Small intestine (tissue), 7 donors: ENCODE results near the gene SNCAIP. TPM values are rescaled to one million over a fixed set of nuclear protein-coding genes. Genes with fewer than 3 reads are reported as not detected.
"Not testable (repeated sequence)": the region's sequence is repeated elsewhere in the genome, so short reads cannot be mapped to it uniquely, and the experiment has no call there.

ENCODE experiments used
- DNase-seq, 2 donors: peaks; one replicate each; pipeline versions ENCODE4 v3.0.0 to v3.0.0-alpha.2; 2013
- FAIRE-seq: peaks from 2 replicates; lab custom pipeline; 2012; peaks lifted over from hg19 to GRCh38; lab: Jason Lieb, UNC
- H3K27ac ChIP-seq, 3 donors: one replicate each; pipeline ENCODE4 v1.5.1; 2013; ENCODE audit warnings: low read length in 2 of 3, mild to moderate bottlenecking in 2 of 3, control low read depth in 1 of 3, inconsistent platforms in 1 of 3, low read depth in 1 of 3, moderate library complexity in 1 of 3
- H3K27me3 ChIP-seq, 3 donors: one replicate each; pipeline ENCODE4 v1.6.1; 2013; ENCODE audit warnings: low read length in 3 of 3, inconsistent platforms in 1 of 3; ENCODE audit not compliant: control insufficient read depth in 3 of 3, insufficient read depth in 3 of 3
- H3K36me3 ChIP-seq, 3 donors: one replicate each; pipeline ENCODE4 v1.6.1; 2013; ENCODE audit warnings: low read length in 3 of 3, inconsistent platforms in 1 of 3, low read depth in 1 of 3, mild to moderate bottlenecking in 1 of 3, moderate library complexity in 1 of 3; ENCODE audit not compliant: control insufficient read depth in 3 of 3, insufficient read depth in 2 of 3
- H3K4me1 ChIP-seq, 3 donors: one replicate each; pipeline ENCODE4 v1.6.1; 2013; ENCODE audit warnings: low read length in 2 of 3, inconsistent platforms in 1 of 3, low read depth in 1 of 3, mild to moderate bottlenecking in 1 of 3, moderate library complexity in 1 of 3; ENCODE audit not compliant: control insufficient read depth in 3 of 3, insufficient read depth in 2 of 3
- H3K4me3 ChIP-seq, 3 donors: one replicate each; pipeline ENCODE4 v1.5.1; 2013; ENCODE audit warnings: low read length in 3 of 3, control low read depth in 1 of 3, inconsistent platforms in 1 of 3, low read depth in 1 of 3, mild to moderate bottlenecking in 1 of 3, moderate library complexity in 1 of 3
- H3K9me3 ChIP-seq, 2 donors: one replicate each; pipeline ENCODE4 v1.6.1; 2013; ENCODE audit warnings: low read depth in 1 of 2, low read length in 1 of 2; ENCODE audit not compliant: control insufficient read depth in 2 of 2, insufficient read depth in 1 of 2
- WGBS, 3 donors: extraction: QIAGEN DNeasy Blood & Tissue Kit; methylation state at CpG; one replicate each; pipeline ENCODE4 v1.1.7; 2013; 5-methylcytosine and 5-hydroxymethylcytosine counted together
- polyA plus RNA-seq, 4 donors: library from polyadenylated mRNA; stranded (reverse) in 3 of 4; unstranded in 1 of 4; fragments of 200-250 nt in 3 of 4; fragments of 120-200 nt in 1 of 4; gene quantifications; one replicate each; pipeline versions ENCODE4 v1.2.1 to v1.2.3, GENCODE V29; 2013
- donor health status: healthy with polysubstance abuse.
- donor health status: control.
- donor health status: control.
- donor health status: Bipolar disorder and iron deficiency.
- donor health status: healthy.

Gene SNCAIP
- polyA plus RNA-seq, 4 donors: 0.54 to 5.3 (median 1.1) TPM; not detected in 1

DNA sequence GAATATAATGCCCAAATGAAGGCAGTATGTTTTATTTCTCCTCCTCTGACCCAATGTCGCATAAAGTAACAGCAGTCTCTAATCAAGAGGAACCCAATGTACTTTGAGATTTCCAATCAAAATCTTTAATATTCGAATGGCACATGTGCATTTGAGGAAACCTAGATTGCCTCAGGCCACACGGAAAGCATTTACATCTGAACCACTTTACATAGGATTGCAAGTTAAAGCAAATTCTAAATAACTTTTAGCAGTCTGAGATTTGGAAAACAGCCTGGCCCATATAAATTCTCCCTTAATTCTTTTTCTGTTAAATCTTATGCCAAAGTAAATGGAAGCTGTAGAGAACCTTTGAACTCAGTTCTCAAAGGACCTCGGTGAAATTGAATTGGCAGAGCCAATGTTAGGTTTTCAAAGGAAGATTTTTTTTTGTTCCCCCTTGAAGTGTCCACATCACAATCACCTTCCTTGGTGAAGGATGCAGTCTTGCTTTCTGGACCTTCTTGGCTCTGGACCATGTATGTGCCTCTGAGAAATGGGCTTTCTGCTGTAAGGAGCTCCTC is 57.3 kb downstream of the SNCAIP start:
- DNase-seq (no peak), FAIRE-seq (no peak)
- H3K4me1 ChIP-seq: no peaks in the 10 kb centered on the region
- H3K27me3 ChIP-seq: no peaks in the 10 kb centered on the region
- H3K4me3 ChIP-seq: no peak overlapping the region
- H3K27ac ChIP-seq: no peak overlapping the region
- WGBS, 3 donors: 48 to 67% (median 54%) methylated on average over 4 of the region's 4 CpGs
- no peaks in the 10 kb centered on the region for H3K9me3 ChIP-seq
- no peaks in the 10 kb centered on the region for H3K36me3 ChIP-seq

DNA sequence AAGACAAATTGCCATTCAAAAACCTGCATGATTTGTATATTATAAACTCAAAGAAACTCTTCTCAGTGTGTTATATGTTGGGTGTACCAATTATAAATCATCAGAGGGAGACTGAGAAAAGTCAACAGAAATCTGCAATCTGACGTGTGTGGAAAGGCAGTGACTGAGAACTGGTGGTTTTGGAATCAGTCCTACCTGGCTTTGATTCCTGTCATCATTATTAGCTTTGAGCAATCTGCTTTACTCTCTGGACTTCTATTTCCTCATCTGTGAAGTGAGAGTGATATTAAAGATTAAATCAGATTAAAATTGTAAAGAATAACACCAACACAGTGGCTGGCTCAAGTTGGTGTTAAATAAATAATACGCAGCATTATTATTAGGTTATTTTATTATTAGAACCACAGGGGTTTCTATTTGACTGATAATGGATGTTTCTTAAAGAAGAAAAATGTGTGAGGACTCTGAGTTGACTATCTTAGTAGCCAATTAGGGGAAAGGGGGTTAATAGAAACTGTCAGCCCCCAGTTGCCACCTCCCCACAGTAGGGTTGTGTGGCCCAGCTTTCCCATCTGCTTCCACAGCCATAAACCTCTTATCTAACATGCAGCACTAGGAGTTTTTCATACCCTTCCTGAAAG is 59.6 kb downstream of the SNCAIP start:
- no peak for DNase-seq
- Histone ChIP-seq H3K36me3 (no peaks in the 10 kb centered on the region), H3K27ac (no peak overlapping the region), H3K4me1 (no peaks in the 10 kb centered on the region), H3K4me3 (no peak overlapping the region), H3K27me3 (no peaks in the 10 kb centered on the region), H3K9me3 (no peaks in the 10 kb centered on the region)
- 70 to 81% (median 79%) methylated on average over 2 of the region's 2 CpGs for WGBS, 3 donors
- FAIRE-seq: no peak

DNA sequence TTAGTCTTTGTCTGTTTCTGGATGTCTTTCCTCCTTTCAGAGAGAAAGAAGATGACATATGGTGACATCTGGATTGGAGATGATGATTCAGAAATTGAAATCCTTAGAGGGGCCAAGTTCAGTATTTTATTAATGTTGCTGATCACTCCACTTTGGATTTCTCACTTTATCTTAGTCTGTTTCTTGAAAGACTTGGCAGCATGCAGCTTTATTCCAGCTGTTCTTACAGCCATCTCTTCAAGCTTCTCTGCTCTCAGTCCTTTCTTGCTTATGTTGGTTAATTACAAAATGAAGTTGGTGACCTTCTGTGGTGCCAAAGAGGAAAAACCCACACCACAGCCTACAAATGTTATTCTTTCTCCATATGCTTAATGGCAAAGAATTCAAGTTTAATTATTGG is 62.1 kb downstream of the SNCAIP start:
- no peaks in the 10 kb centered on the region for H3K9me3 ChIP-seq
- DNase-seq: no peak
- no peaks in the 10 kb centered on the region for H3K27me3 ChIP-seq
- H3K4me3 ChIP-seq: no peak overlapping the region
- no peaks in the 10 kb centered on the region for H3K4me1 ChIP-seq
- no peak for FAIRE-seq
- no peaks in the 10 kb centered on the region for H3K36me3 ChIP-seq
- no peak overlapping the region for H3K27ac ChIP-seq

DNA sequence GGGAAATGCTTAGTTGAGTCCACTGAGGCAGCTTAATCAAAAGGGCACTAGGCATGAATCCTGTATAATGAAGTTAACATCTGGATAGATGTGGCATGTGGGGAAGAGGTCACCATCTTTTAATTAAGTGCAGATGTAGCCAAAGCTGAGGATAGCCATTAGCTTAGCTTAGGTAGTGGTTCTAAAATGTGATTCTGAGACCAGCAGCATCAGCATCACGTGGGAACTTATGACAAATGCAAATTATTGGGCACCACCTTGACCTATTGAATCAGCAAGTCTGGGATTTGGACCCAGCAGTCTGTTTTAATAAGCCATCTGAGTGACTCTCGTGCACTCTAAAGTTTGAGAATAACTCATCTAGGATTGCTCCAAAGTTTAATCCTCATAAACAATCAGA is 63.8 kb downstream of the SNCAIP start:
- no peaks in the 10 kb centered on the region for H3K4me1 ChIP-seq
- H3K27ac ChIP-seq: no peak overlapping the region
- WGBS, 3 donors: 47 to 63% (median 62%) methylated on average over 2 of the region's 2 CpGs
- no peak for DNase-seq
- H3K27me3 ChIP-seq: no peaks in the 10 kb centered on the region
- no peaks in the 10 kb centered on the region for H3K9me3 ChIP-seq
- no peak overlapping the region for H3K4me3 ChIP-seq
- H3K36me3 ChIP-seq: no peaks in the 10 kb centered on the region
- FAIRE-seq: no peak

DNA sequence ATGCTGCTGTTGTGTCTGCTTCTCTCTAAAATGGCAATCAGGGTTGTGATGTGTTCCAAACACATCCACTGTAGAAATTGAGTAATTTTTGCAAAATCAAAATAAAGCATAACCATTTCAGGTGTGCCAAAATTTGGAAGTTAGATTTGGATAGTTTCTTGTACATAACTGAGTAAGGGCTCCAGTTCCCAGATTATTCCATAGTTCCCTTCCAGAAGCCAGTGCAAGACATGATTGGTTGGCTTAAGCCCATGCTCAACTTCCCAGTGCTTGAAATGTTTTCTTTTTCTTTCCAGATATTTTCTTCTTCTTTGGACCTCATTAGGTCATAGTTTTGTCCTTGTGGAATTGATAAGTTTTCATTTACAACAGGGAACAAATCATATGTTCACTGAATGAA is 64.2 kb downstream of the SNCAIP start:
- FAIRE-seq (no peak), DNase-seq (no peak)
- H3K9me3 ChIP-seq: no peaks in the 10 kb centered on the region
- no peaks in the 10 kb centered on the region for H3K27me3 ChIP-seq
- no peak overlapping the region for H3K27ac ChIP-seq
- H3K4me3 ChIP-seq: no peak overlapping the region
- H3K36me3 ChIP-seq: no peaks in the 10 kb centered on the region
- no peaks in the 10 kb centered on the region for H3K4me1 ChIP-seq

DNA sequence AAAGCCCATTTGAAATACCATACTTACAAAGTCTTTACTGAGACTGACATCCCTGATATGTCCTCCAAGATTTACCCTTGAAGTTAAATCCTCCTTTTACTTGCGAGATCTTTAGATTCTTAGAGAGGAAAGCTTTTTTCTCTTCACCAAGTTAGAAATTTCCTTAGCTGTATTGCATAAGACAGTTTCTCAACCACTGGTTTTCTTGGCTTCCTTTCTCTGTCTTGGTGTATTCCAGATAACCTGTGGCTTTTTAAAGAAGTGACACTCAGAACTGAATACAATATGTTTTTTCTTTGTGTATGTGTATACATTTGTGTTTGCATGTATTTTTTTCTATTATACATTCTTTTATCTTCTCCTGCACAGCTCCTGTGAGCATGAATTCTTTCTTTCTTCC is 65.0 kb downstream of the SNCAIP start:
- no peak for FAIRE-seq
- no peaks in the 10 kb centered on the region for H3K9me3 ChIP-seq
- WGBS, 3 donors: 62 to 84% (median 71%) methylated on average over 1 of the region's 1 CpG

DNA sequence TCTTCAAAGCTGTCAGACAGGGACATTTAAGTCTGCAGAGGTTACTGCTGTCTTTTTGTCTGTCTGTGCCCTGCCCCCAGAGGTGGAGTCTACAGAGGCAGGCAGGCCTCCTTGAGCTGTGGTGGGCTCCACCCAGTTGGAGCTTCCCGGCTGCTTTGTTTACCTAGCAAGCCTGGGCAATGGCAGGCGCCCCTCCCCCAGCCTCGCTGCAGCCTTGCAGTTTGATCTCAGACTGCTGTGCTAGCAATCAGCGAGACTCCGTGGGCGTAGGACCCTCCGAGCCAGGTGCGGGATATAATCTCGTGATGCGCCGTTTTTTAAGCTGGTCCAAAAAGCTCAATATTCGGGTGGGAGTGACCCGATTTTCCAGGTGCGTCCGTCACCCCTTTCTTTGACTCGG is 70.9 kb downstream of the SNCAIP start:
- H3K4me3 ChIP-seq, H3K4me1 ChIP-seq, H3K36me3 ChIP-seq, H3K27me3 ChIP-seq, H3K27ac ChIP-seq, DNase-seq, H3K9me3 ChIP-seq, FAIRE-seq: not testable (repeated sequence)
- 84 to 88% (median 86%) methylated on average over 9 to 16 of the region's 16 CpGs for WGBS, 3 donors

More for the DNA sequence above, 65.0 kb downstream of the SNCAIP start:
- H3K4me1 ChIP-seq: no peaks in the 10 kb centered on the region
- no peak for DNase-seq
- no peak overlapping the region for H3K27ac ChIP-seq
- no peaks in the 10 kb centered on the region for H3K27me3 ChIP-seq
- H3K4me3 ChIP-seq: no peak overlapping the region
- no peaks in the 10 kb centered on the region for H3K36me3 ChIP-seq

DNA sequence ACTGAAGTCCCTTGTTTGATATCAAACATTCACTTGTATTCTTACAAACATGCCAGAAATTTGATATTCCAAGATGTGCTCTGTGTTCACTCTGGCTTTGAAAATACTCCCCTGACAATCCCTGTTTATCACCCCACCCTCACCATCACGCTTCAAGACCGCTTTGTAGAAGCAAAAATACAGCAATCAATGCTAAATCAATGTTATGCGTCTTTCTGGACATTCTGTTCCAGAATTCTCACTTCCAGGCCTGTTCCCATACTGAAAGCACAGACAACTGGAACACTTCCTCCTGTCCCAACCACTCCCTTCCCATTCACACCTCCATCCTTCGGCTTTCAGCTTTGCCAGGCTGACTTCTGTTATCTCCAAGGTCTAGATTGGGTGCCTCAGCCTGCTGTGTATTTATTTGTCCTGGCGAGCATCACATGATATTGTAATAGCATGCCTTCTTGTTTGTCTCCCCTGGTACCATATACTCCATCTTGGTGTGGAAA is 72.8 kb downstream of the SNCAIP start:
- no peaks in the 10 kb centered on the region for H3K9me3 ChIP-seq
- peaks cover 0 to 2% (median 0%) of the 10 kb centered on the region in 3 donors for H3K27me3 ChIP-seq
- no peaks in the 10 kb centered on the region for H3K36me3 ChIP-seq
- H3K27ac ChIP-seq: no peak overlapping the region
- 66 to 83% (median 71%) methylated on average over 5 of the region's 5 CpGs for WGBS, 3 donors
- DNase-seq: no peak
- no peak overlapping the region for H3K4me3 ChIP-seq
- H3K4me1 ChIP-seq: no peaks in the 10 kb centered on the region
- no peak for FAIRE-seq

DNA sequence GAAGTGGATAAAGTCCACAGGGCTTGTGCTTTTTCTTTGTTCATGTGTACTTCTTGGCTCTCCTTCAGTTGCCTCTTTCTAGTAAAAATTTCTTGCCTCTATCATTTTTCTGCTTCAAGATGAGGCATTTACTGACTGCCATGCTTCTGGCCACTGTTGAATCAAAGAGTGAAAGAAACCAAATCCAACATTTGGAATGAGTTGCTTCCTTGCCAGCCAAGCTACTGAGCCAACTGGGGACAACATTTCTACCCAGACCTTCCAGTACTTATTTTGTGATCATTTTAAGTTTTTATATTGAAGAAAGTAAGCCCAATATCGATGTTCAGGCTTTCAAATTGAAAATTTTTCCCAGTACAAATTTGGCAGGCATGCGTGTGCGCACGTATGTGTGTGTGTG is 73.2 kb downstream of the SNCAIP start:
- H3K4me3 ChIP-seq: no peak overlapping the region
- H3K9me3 ChIP-seq: no peaks in the 10 kb centered on the region
- H3K27me3 ChIP-seq: peaks cover 0 to 2% (median 0%) of the 10 kb centered on the region in 3 donors
- no peaks in the 10 kb centered on the region for H3K4me1 ChIP-seq
- WGBS, 3 donors: 85 to 94% (median 91%) methylated on average over 4 of the region's 4 CpGs
- H3K27ac ChIP-seq: no peak overlapping the region
- FAIRE-seq (no peak), DNase-seq (no peak)
- H3K36me3 ChIP-seq: no peaks in the 10 kb centered on the region
